K562 (cell line): ENCODE data around the gene PLXNA2. TPM values are rescaled to one million over a fixed set of nuclear protein-coding genes. Genes with fewer than 3 reads are reported as not detected.
A peak's percentile ranks its signal among the peaks of the same experiment; 100 is the strongest.

Experiments used
- CREBBP ChIP-seq: IDR thresholded peaks from one replicate; pipeline ENCODE4 v1.6.1; 2012; ENCODE audit warnings: low read depth, mild to moderate bottlenecking, control low read depth, inconsistent platforms, low read length
- CTBP1 ChIP-seq: fragments of 450-650 bp; IDR thresholded peaks from 2 replicates; pipeline ENCODE4 v1.6.1; 2016; ENCODE audit warnings: borderline replicate concordance
- DIDO1 ChIP-seq: fragments of 450-650 bp; IDR thresholded peaks from 2 replicates; pipeline ENCODE4 v1.6.1; 2016; ENCODE audit warnings: low read depth, missing biosample characterization, missing genetic modification characterization
- KAT8 ChIP-seq: fragments of 450-650 bp; IDR thresholded peaks from 2 replicates; pipeline ENCODE4 v1.6.1; 2016; ENCODE audit warnings: low read depth, mild to moderate bottlenecking
- KDM1A ChIP-seq, 2 experiments: fragments of 450-650 bp; IDR thresholded peaks; 2 replicates each; pipeline ENCODE4 v1.6.1; 2016; ENCODE audit warnings: mild to moderate bottlenecking in 2 of 2
- MCM2 ChIP-seq: fragments of 450-650 bp; IDR thresholded peaks from 2 replicates; pipeline ENCODE4 v1.6.1; 2017; ENCODE audit warnings: low read depth, mild to moderate bottlenecking
- POLR2AphosphoS2 ChIP-seq: IDR thresholded peaks from 2 replicates; pipeline ENCODE4 v1.6.1; 2012; ENCODE audit warnings: low read length, improper control_type of control experiment
- PRMT5 ChIP-seq: sonication (generic); formaldehyde crosslinking; IDR thresholded peaks from 2 replicates; pipeline ENCODE4 v1.5.0; 2020; ENCODE audit warnings: missing genetic modification reagents
- RBM15 ChIP-seq: fragments of 200-400 bp; formaldehyde crosslinking; IDR thresholded peaks from 2 replicates; pipeline ENCODE4 v1.6.1; 2018; ENCODE audit warnings: mild to moderate bottlenecking, low read length, moderate library complexity; ENCODE audit not compliant: insufficient read depth
- SAFB2 ChIP-seq: fragments of 200-400 bp; formaldehyde crosslinking; IDR thresholded peaks from 2 replicates; pipeline ENCODE4 v1.6.1; 2018; ENCODE audit warnings: borderline replicate concordance, low read length, low read depth, moderate library complexity; ENCODE audit not compliant: severe bottlenecking
- ZFP36 ChIP-seq: fragments of 150-350 bp; IDR thresholded peaks from 2 replicates; pipeline ENCODE4 v1.6.1; 2018; ENCODE audit warnings: low read length, low read depth; ENCODE audit not compliant: partially characterized antibody
- ZFP91 ChIP-seq: sonication (generic); formaldehyde crosslinking; IDR thresholded peaks from 2 replicates; pipeline ENCODE4 v1.8.0; 2022; ENCODE audit warnings: mild to moderate bottlenecking, missing genetic modification reagents
- ZFPM2 ChIP-seq: fragments of 250-450 bp; sonication (Bioruptor Pico); IDR thresholded peaks from 2 replicates; pipeline ENCODE4 v1.5.1; 2022; ENCODE audit warnings: mild to moderate bottlenecking
- ZNF140 ChIP-seq: fragments of 250-450 bp; sonication (Bioruptor Pico); IDR thresholded peaks from 2 replicates; pipeline ENCODE4 v1.8.0; 2021; ENCODE audit warnings: moderate library complexity, mild to moderate bottlenecking, inconsistent platforms
- ZNF586 ChIP-seq: fragments of 450-650 bp; formaldehyde crosslinking; conservative IDR thresholded peaks from 2 replicates; pipeline ENCODE4 v1.4.0; 2020; ENCODE audit warnings: mild to moderate bottlenecking, moderate library complexity
- ZNF668 ChIP-seq: fragments of 250-450 bp; sonication (Bioruptor Pico); IDR thresholded peaks from 2 replicates; pipeline ENCODE4 v1.8.0; 2022; ENCODE audit warnings: mild to moderate bottlenecking, inconsistent platforms
- polyA plus RNA-seq, 8 experiments: library from polyadenylated mRNA; depleted of rRNA in 4 of 8; stranded (reverse) in 5 of 8; unstranded in 3 of 8; fragments of >200 nt; fragmentation: Nextera tagmentation in 2 of 8; fragmentation: Illumina TruSeq in 1 of 8; extraction: Ambion mirVana in 2 of 8; extraction: Trizol in 1 of 8; gene quantifications; 2 replicates each; pipeline versions ENCODE4 v1.2.1 to v1.2.3, GENCODE V29; 2011 to 2014; ENCODE audit warnings: inconsistent platforms in 1 of 8, missing spikeins in 1 of 8
- total RNA-seq, 7 experiments: library from RNA; depleted of rRNA in 6 of 7; stranded (reverse); fragments of >200 nt in 6 of 7; fragmentation: Illumina TruSeq in 2 of 7; extraction: Trizol in 2 of 7; gene quantifications; 2 replicates each; pipeline versions ENCODE4 v1.2.1 to v1.2.3, GENCODE V29; 2011 to 2021; ENCODE audit warnings: low replicate concordance in 1 of 7
- TF ChIP-seq, protein P1 (sequence below), 2 experiments: fragments of 250-450 bp in 1 of 2; fragments of 450-650 bp in 1 of 2; sonication (Bioruptor Pico) in 1 of 2; IDR thresholded peaks; 2 replicates each; pipeline versions ENCODE4 v1.6.1 to v1.8.0; 2016 to 2021; ENCODE audit warnings: mild to moderate bottlenecking in 2 of 2, moderate library complexity in 2 of 2, missing compliant biosample characterization in 1 of 2, missing genetic modification characterization in 1 of 2
- TF ChIP-seq, protein P2 (sequence below), 2 experiments: fragments of 200-800 bp in 1 of 2; sonication (Bioruptor generic) in 1 of 2; sonication (generic) in 1 of 2; formaldehyde crosslinking in 1 of 2; IDR thresholded peaks in 1 of 2; conservative IDR thresholded peaks in 1 of 2; 2 replicates each; pipeline versions ENCODE4 v1.5.0 to v1.6.1; 2016 to 2020; ENCODE audit warnings: missing compliant biosample characterization in 1 of 2, missing genetic modification characterization in 1 of 2, missing genetic modification reagents in 1 of 2
- TF ChIP-seq, protein P3 (sequence below), 2 experiments: fragments of 150-350 bp in 1 of 2; IDR thresholded peaks; 2 replicates each; pipeline ENCODE4 v1.6.1; 2012 to 2016; ENCODE audit warnings: low read depth in 2 of 2, low read length in 2 of 2, mild to moderate bottlenecking in 1 of 2, moderate library complexity in 1 of 2

PLXNA2 gene
- total and polyA plus RNA-seq, 9 of the 15 experiments (the other 6 are each of a cell fraction or from before 2014, with no cell fraction given): 0.01 to 1.3 (median 0.32) TPM

- TF ChIP-seq POLR2AphosphoS2 (no peak), ZFP36 (no peak), ZNF586 (CRISPR knock-in tag) (no peak), ZFP91 (no peak), KAT8 (no peak), CTBP1 (peak; percentile 37; the same call in 1 of the 2 replicates), ZNF140 (CRISPR knock-in tag) (no peak), ZFPM2 (no peak), RBM15 (no peak), MCM2 (no peak), CREBBP (no peak), DIDO1 (tag) (no peak), PRMT5 (CRISPR knock-in tag) (no peak), ZNF668 (no peak), KDM1A (IDR thresholded peaks at IDR 0.05) (no peak), SAFB2 (no peak)
- TF ChIP-seq, protein P1, sequence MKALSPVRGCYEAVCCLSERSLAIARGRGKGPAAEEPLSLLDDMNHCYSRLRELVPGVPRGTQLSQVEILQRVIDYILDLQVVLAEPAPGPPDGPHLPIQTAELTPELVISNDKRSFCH (CRISPR knock-in tag; IDR thresholded peaks at IDR 0.05): no peak
- TF ChIP-seq, protein P1 (tag; IDR thresholded peaks at IDR 0.05): no peak
- TF ChIP-seq, protein P2, sequence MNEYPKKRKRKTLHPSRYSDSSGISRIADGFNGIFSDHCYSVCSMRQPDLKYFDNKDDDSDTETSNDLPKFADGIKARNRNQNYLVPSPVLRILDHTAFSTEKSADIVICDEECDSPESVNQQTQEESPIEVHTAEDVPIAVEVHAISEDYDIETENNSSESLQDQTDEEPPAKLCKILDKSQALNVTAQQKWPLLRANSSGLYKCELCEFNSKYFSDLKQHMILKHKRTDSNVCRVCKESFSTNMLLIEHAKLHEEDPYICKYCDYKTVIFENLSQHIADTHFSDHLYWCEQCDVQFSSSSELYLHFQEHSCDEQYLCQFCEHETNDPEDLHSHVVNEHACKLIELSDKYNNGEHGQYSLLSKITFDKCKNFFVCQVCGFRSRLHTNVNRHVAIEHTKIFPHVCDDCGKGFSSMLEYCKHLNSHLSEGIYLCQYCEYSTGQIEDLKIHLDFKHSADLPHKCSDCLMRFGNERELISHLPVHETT (CRISPR knock-in tag; conservative IDR thresholded peaks at IDR 0.05 in 1 of 2, IDR thresholded peaks at IDR 0.05 in 1 of 2): no peak
- TF ChIP-seq, protein P3, sequence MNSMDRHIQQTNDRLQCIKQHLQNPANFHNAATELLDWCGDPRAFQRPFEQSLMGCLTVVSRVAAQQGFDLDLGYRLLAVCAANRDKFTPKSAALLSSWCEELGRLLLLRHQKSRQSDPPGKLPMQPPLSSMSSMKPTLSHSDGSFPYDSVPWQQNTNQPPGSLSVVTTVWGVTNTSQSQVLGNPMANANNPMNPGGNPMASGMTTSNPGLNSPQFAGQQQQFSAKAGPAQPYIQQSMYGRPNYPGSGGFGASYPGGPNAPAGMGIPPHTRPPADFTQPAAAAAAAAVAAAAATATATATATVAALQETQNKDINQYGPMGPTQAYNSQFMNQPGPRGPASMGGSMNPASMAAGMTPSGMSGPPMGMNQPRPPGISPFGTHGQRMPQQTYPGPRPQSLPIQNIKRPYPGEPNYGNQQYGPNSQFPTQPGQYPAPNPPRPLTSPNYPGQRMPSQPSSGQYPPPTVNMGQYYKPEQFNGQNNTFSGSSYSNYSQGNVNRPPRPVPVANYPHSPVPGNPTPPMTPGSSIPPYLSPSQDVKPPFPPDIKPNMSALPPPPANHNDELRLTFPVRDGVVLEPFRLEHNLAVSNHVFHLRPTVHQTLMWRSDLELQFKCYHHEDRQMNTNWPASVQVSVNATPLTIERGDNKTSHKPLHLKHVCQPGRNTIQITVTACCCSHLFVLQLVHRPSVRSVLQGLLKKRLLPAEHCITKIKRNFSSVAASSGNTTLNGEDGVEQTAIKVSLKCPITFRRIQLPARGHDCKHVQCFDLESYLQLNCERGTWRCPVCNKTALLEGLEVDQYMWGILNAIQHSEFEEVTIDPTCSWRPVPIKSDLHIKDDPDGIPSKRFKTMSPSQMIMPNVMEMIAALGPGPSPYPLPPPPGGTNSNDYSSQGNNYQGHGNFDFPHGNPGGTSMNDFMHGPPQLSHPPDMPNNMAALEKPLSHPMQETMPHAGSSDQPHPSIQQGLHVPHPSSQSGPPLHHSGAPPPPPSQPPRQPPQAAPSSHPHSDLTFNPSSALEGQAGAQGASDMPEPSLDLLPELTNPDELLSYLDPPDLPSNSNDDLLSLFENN (IDR thresholded peaks at IDR 0.05; ENCODE audit: low read depth in 2 of 2, low read length in 2 of 2): no peak
Observed at GRCh38 chr1:208238710-208239472, 5.3 kb downstream of the PLXNA2 start (continued).
